ENCODE measurements around the gene TMEM258.

TMEM258 gene

DNA sequence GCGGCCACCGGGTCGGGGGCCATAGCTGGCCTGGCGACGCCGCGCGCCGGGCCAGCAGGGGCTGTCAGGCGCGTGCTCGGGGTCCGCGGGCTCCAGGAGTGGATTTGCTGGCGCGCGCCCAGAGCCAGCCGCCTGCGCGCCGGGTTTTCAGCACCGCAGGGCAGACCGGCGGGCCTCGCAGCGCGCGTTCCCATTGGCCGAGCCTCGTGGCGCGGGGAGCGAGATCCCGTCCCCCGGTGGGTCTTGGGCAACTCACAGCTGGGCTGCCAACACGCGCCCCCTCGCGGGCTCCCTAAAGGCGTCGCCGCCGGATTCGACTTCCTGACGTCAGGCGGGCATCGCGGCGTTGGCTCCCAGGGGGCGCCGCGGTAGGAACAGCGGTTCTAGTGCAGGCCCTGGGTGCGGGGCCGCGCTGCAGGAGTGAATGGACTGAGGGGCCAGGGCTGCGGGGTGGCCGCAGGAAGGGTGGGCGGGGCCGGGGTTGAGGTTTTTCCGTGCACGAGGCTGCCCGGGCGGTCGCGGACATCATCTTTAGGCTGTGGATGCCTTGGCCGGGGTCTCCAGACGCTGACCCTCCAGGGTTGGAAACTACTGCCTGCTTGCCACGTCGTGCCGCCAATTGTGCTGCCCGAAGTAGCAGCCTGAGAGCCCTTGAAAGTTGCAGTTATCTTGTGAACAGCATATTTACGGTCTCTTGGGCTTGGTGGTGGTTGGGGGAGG is 24.5 kb upstream of the TMEM258 start, which contains the start of gene FADS1 (continued):
- TF ChIP-seq ZNF623 (tag by site-specific recombination; IDR thresholded peaks at IDR 0.05) (no peak), SP7 (tag by site-specific recombination; IDR thresholded peaks at IDR 0.05) (0 out of 2 replicates have a peak, but pooled peaks have one; percentile 41), ZIC2 (tag by site-specific recombination; IDR thresholded peaks at IDR 0.05) (peak; percentile 97), OVOL3 (tag by site-specific recombination; IDR thresholded peaks at IDR 0.05) (no peak), ZNF76 (tag by site-specific recombination; IDR thresholded peaks at IDR 0.05; ENCODE audit: borderline replicate concordance, low read depth) (peak; percentile 80; the same call in 1 of the 2 replicates), ZNF24 (tag by site-specific recombination; IDR thresholded peaks at IDR 0.05) (no peak), ZNF354C (tag by site-specific recombination; IDR thresholded peaks at IDR 0.05; ENCODE audit: borderline replicate concordance, low read depth) (no peak), ZNF19 (tag by site-specific recombination; IDR thresholded peaks at IDR 0.05; ENCODE audit: low read depth) (no peak), ZNF350 (tag by site-specific recombination; IDR thresholded peaks at IDR 0.05) (no peak), ZNF658 (tag by site-specific recombination; IDR thresholded peaks at IDR 0.05) (no peak), ZNF560 (tag by site-specific recombination; IDR thresholded peaks at IDR 0.05; ENCODE audit: borderline replicate concordance) (no peak), ZNF266 (tag by site-specific recombination; IDR thresholded peaks at IDR 0.05; ENCODE audit: low read depth) (no peak), OSR2 (tag by site-specific recombination; IDR thresholded peaks at IDR 0.05) (no peak), ZNF670 (tag by site-specific recombination; IDR thresholded peaks at IDR 0.05; ENCODE audit: low read depth) (no peak), GLI4 (tag by site-specific recombination; IDR thresholded peaks at IDR 0.05) (no peak), ZNF610 (tag by site-specific recombination; IDR thresholded peaks at IDR 0.05; ENCODE audit: borderline replicate concordance) (no peak), SETDB1 (IDR thresholded peaks at IDR 0.05; ENCODE audit: insufficient read length, low read length) (no peak), RBAK (tag by site-specific recombination; IDR thresholded peaks at IDR 0.05) (no peak), ZNF10 (tag by site-specific recombination; IDR thresholded peaks at IDR 0.05) (no peak), ZNF248 (tag by site-specific recombination; IDR thresholded peaks at IDR 0.05) (no peak), ZEB2 (tag by site-specific recombination; IDR thresholded peaks at IDR 0.05) (peak; percentile 53; the same call in 1 of the 2 replicates), HOXA7 (CRISPR knock-in tag; IDR thresholded peaks at IDR 0.05; ENCODE audit: borderline replicate concordance) (no peak), ZNF292 (tag by site-specific recombination; IDR thresholded peaks at IDR 0.05; ENCODE audit: borderline replicate concordance, low read depth) (no peak)
- TF ChIP-seq, protein P1, sequence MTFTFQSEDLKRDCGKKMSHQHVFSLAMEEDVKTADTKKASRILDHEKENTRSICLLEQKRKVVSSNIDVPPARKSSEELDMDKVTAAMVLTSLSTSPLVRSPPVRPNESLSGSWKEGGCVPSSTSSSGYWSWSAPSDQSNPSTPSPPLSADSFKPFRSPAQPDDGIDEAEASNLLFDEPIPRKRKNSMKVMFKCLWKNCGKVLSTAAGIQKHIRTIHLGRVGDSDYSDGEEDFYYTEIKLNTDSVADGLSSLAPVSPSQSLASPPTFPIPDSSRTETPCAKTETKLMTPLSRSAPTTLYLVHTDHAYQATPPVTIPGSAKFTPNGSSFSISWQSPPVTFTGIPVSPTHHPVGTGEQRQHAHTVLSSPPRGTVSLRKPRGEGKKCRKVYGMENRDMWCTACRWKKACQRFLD (tag by site-specific recombination; IDR thresholded peaks at IDR 0.05): no peak
- TF ChIP-seq, protein P2, sequence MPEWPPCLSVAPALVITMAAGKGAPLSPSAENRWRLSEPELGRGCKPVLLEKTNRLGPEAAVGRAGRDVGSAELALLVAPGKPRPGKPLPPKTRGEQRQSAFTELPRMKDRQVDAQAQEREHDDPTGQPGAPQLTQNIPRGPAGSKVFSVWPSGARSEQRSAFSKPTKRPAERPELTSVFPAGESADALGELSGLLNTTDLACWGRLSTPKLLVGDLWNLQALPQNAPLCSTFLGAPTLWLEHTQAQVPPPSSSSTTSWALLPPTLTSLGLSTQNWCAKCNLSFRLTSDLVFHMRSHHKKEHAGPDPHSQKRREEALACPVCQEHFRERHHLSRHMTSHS (tag by site-specific recombination; IDR thresholded peaks at IDR 0.05): no peak
- TF ChIP-seq, protein P3, sequence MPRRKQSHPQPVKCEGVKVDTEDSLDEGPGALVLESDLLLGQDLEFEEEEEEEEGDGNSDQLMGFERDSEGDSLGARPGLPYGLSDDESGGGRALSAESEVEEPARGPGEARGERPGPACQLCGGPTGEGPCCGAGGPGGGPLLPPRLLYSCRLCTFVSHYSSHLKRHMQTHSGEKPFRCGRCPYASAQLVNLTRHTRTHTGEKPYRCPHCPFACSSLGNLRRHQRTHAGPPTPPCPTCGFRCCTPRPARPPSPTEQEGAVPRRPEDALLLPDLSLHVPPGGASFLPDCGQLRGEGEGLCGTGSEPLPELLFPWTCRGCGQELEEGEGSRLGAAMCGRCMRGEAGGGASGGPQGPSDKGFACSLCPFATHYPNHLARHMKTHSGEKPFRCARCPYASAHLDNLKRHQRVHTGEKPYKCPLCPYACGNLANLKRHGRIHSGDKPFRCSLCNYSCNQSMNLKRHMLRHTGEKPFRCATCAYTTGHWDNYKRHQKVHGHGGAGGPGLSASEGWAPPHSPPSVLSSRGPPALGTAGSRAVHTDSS (tag by site-specific recombination; IDR thresholded peaks at IDR 0.05): no peak
- TF ChIP-seq, protein P4, sequence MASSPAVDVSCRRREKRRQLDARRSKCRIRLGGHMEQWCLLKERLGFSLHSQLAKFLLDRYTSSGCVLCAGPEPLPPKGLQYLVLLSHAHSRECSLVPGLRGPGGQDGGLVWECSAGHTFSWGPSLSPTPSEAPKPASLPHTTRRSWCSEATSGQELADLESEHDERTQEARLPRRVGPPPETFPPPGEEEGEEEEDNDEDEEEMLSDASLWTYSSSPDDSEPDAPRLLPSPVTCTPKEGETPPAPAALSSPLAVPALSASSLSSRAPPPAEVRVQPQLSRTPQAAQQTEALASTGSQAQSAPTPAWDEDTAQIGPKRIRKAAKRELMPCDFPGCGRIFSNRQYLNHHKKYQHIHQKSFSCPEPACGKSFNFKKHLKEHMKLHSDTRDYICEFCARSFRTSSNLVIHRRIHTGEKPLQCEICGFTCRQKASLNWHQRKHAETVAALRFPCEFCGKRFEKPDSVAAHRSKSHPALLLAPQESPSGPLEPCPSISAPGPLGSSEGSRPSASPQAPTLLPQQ (tag by site-specific recombination; IDR thresholded peaks at IDR 0.05): peak; percentile 41; the same call in 1 of the 2 replicates
- TF ChIP-seq, protein P5, sequence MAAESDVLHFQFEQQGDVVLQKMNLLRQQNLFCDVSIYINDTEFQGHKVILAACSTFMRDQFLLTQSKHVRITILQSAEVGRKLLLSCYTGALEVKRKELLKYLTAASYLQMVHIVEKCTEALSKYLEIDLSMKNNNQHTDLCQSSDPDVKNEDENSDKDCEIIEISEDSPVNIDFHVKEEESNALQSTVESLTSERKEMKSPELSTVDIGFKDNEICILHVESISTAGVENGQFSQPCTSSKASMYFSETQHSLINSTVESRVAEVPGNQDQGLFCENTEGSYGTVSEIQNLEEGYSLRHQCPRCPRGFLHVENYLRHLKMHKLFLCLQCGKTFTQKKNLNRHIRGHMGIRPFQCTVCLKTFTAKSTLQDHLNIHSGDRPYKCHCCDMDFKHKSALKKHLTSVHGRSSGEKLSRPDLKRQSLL (tag by site-specific recombination; IDR thresholded peaks at IDR 0.05): no peak
- TF ChIP-seq, protein P6, sequence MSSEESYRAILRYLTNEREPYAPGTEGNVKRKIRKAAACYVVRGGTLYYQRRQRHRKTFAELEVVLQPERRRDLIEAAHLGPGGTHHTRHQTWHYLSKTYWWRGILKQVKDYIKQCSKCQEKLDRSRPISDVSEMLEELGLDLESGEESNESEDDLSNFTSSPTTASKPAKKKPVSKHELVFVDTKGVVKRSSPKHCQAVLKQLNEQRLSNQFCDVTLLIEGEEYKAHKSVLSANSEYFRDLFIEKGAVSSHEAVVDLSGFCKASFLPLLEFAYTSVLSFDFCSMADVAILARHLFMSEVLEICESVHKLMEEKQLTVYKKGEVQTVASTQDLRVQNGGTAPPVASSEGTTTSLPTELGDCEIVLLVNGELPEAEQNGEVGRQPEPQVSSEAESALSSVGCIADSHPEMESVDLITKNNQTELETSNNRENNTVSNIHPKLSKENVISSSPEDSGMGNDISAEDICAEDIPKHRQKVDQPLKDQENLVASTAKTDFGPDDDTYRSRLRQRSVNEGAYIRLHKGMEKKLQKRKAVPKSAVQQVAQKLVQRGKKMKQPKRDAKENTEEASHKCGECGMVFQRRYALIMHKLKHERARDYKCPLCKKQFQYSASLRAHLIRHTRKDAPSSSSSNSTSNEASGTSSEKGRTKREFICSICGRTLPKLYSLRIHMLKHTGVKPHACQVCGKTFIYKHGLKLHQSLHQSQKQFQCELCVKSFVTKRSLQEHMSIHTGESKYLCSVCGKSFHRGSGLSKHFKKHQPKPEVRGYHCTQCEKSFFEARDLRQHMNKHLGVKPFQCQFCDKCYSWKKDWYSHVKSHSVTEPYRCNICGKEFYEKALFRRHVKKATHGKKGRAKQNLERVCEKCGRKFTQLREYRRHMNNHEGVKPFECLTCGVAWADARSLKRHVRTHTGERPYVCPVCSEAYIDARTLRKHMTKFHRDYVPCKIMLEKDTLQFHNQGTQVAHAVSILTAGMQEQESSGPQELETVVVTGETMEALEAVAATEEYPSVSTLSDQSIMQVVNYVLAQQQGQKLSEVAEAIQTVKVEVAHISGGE (tag by site-specific recombination; conservative IDR thresholded peaks at IDR 0.05; ENCODE audit: low read depth): no peak
- TF ChIP-seq, protein P7, sequence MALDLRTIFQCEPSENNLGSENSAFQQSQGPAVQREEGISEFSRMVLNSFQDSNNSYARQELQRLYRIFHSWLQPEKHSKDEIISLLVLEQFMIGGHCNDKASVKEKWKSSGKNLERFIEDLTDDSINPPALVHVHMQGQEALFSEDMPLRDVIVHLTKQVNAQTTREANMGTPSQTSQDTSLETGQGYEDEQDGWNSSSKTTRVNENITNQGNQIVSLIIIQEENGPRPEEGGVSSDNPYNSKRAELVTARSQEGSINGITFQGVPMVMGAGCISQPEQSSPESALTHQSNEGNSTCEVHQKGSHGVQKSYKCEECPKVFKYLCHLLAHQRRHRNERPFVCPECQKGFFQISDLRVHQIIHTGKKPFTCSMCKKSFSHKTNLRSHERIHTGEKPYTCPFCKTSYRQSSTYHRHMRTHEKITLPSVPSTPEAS (tag by site-specific recombination; IDR thresholded peaks at IDR 0.05): no peak

All from HEK293 (cell line).